NCI-H1694 (cell line): Measurements from ENCODE around the gene RBM18.

Experiments
- DNase-seq: peaks from one replicate; lab custom pipeline; 2025; lab: John Stamatoyannopoulos, UW

Gene RBM18

DNA sequence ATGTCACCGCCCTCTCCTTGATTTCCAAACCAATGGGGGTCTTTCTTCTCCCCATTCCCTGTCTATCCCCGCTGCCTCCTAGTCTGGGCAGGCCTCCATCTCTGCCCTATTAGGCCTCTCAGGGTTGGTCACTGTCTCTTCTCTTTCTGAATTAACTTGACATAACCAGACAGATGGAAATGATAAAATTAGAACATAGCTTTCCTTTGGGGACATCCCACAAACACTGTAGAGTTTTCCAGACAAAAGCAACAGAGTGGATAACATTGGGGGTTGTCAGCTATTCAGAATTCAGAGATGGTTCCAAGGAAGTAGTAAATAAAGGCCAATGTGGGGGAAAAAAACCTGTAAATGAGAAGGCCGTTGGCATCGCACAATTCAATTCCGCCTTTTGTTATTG is 60.6 kb downstream of the RBM18 start:
- no peak for DNase-seq

DNA sequence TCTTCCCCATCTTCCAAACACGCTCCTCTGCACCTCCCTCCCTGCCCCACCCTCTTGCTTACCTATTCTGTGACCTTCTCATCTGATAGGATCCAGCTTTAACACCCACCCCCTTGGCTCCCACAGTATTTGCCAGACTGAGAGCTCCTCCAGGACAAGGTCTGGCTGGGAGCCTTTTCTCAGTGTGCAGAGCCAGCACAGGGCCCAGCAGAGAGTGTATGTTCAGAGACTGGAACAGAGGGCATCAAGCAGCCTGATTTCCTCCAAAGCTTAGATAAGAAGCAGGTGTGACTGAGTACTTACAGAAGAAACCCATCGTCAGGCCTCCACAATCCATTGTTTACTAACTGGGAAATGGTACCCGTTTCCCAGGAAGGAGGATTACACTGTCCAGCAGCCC is 62.5 kb downstream of the RBM18 start:
- DNase-seq: no peak

DNA sequence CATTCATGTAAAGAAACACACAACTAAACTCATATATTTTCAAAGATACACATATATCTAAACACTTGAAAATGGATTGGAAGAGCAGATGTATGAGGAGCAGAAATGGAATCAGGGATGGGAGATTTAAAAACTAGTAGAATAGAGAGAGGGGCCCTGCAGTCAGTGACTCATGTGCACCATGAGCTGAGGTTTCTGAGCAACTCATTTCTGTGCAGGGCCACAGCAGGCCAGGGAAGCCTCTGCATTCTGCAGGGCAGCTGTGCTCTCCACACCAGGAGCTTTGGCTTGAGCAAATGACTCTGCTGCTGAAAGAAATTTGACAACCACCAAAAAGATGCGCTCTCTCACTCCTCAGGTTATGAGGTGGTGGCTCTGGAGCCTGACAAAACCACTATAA is 63.0 kb downstream of the RBM18 start:
- DNase-seq: no peak

DNA sequence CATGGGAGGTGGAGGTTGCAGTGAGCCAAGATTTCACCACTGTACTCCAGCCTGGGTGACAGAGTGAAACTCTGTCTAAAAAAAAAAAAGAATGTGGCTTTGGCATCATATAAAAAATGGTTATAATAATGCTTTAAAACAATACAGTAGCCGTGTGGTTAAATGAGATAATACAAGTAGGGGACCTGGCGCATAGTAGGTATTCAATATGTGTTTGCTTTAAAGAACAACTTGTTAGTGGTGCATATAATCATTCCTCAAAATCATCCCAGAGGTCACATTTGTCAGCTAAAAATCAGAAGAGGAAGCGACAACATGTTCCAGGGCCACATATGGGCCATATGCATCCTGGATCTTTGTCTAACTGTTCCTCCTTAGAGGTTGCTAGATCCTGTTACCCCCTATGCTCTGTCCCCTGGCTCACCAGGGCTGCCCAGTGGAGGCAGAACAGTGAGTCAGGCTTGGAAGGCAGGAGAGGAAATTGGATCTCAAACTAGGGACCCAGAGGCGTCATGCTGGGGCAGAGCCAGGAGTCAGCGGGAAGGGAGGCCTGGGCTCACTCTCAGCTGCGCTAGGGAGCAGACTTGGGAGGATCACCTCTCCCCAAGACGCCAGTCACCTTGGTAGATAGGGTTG is 63.6 kb downstream of the RBM18 start:
- no peak for DNase-seq

DNA sequence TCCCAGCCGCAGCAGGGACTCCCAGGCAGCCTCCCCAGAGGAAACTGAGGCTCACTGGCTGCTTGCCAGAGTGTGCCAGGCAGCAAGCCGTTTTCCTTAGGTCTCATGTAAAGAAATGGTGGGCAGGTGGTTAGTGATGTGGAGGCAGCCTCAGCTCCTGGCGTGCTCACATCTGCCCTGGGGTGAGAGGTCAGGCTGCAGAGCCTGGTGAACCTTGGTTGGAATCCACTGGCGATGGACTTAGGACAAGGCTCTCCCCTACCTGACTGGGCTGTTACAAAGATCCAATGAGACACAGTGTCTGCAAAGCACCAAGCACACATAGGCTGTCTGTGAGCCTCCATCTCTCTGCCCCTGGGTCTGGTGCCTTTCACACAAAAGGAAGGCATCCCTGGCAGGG is 66.8 kb downstream of the RBM18 start:
- DNase-seq: no peak

DNA sequence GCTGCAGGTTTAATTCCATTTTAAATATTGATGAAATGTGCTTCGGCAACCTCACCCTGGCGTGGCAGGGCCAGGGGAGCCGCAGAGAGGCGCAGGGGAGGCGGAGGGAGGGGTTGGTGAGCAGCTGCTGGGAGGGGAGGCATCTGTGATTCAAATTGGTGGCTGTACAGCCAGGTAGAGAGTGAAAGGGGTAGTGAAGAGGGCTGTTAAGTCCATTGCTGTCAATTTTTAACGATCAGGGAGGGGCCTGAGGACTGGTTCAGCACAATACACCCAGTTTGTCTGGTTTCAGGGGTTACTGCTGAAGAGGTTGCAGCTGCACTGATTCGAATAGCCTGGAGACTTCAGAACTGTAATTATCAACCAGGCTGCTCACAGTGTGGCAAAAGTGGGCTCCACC is 67.2 kb downstream of the RBM18 start:
- DNase-seq: no peak

DNA sequence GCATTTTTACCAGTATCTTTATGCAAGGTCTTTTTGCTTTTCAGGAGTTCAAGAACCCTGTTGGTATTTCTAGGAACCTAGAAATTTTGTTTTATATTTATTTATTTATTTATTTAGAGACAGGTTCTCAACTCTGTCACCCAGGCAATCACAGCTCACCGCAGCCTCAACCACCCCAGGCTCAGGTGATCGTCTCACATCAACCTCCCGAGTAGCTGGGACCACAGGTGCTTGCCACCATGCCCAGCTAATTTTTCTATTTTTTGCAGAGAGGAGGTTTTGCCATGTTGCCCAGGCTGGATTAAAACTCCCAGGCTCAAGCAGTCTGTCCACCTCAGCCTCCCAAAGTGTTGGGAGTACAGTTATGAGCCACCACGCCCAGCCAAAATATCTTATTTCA is 68.8 kb downstream of the RBM18 start:
- no peak for DNase-seq

DNA sequence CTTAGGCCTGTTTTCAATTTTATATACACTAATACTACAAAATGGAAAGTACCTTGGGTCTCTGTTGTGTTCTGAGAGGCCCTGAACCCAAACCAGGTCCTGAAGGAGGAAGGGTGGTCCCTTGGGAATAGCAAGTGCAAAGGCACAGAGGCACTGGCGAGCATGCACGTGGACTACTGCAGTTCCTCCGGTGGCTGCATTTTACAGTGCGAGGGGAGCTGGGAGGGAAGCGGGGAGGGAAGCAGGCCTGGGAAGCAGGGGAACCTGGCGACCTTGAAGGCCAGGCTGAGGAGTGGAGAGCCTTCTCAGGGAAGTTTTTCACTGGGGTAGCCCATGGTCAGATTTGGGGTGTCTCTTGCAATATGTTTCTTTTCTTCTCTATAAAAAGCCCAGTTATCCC is 71.0 kb downstream of the RBM18 start:
- no peak for DNase-seq

DNA sequence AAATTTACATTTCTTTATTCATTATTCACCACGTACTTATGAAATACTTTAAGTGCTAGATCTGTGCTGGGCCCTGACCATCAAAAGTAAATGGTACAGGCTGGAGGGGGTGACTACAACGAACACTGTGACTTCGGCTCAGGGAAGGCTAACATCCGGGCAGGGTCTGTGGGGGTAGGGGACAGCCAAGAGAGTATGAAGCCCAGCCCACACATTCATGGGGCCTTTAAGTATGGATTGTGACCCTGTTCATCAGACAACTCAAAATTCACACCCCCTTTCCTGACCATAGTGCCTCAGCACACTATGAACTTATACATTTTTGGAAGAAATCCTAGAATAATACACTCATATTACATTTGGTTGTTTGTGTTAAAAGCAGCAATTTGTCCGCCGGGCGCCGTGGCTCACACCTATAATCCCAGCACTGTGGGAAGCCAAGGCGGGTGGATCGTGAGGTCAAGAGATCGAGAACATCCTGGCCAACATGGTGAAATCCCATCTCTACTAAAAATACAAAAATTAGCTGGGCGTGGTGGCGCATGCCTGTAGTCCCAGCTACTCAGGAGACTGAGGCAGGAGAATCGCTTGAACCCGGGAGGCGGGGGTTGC is 71.6 kb downstream of the RBM18 start:
- DNase-seq: no peak

DNA sequence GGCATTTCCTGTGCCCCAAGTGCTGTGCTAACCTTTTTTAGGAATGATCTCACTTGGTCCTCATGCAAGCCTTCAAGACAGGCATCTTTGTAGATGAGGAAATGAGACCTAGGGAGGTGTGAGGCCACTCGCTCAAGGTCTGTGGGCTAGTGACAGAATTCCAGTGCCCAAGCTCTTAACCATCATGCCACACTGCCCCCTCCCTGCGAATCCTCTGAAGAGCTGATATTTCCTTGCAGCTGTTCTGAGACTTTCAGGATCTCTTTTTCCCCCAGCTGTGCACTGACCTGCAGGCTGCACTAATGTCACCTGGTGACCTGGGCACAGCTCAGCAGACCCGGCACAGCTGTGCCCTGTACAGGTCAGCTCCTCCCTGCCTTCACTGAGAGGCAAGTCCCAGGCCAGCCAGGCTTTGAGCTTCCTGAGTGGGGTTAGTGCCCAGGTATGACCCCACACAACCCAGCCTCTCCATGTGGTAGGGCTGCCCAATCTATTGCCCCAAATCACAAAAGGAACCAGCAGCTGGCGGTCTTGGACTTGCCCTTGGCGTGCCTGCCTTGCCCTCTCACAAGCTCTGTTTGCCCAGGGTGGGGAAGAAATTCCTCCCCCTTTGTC is 72.3 kb downstream of the RBM18 start:
- DNase-seq: no peak

DNA sequence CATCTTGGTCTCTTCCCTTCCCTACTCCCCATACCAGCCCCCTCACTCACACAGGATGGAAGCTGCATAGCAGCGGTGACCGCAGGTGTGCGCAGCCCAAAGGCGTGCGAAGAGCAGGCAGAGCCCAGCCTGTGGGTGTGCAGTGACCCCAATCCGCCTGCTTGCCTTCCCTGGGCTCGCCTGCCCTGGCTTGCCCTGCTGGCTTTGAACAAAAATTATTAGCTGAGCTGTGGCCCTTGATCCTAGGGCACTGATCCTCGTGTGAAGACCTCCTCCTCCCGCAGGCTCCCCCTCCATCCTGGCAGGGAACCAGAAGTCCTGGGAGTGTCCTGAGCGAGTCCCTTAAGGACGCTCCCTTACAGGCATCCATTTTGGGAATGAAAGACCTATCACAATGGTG is 73.1 kb downstream of the RBM18 start:
- DNase-seq: no peak

DNA sequence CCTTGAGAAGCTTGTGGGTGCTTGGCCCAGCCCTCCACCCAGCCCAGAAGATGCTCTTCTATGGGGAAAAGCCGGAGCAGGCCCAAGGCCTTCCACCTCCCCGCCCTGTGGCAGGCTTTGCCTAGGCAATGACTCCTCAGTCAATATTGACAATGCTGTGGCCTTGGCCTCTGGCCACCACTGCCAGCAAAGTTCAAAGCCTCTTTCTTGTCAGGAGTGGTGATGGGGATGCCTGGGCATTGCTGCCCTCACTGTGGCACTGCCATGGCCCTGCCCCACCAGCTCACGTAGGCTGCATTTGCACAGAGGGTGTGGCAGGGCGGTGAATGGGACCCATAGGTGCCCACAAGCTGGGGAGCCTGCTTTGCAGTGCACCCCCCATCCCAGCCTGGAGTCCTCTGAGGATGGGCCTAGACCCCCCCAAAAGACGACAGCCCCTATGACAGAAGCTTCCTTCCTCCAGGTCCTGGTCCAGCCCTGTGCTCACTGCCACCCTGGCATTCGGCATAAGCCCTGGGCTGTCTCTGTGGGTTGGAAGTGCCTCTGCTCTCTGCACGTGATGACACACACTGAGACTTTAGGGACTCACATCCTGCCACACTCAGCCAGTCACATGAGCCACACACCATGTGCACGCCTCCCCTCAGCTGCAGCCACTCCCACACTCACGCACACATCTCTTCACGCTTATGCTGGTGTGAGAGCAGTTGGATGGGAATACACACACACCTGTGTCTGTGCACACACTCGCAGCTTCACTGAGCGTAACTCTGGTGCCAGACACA is 73.9 kb downstream of the RBM18 start:
- DNase-seq: no peak

DNA sequence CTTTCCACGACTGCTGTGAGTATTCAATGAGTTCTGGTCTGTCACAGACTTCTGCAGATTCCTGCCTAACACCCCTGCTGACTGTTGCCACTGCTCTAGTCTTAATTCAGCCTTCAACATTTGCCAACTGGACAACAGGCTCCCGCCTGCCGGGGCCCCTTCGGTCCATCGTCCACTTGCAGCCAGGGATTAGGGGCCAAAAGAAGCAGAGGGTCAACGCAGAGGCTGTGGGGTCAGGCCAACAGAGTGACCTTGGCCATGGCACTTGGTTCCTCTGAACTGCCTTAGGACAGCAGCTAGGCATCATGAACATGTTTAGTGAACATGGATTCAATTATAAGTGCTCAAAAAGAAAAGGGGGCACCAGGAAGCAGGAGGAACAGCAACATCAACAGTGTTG is 76.3 kb downstream of the RBM18 start:
- no peak for DNase-seq
